ENCODE measurements around the gene LAD1.

Gene LAD1

DNA sequence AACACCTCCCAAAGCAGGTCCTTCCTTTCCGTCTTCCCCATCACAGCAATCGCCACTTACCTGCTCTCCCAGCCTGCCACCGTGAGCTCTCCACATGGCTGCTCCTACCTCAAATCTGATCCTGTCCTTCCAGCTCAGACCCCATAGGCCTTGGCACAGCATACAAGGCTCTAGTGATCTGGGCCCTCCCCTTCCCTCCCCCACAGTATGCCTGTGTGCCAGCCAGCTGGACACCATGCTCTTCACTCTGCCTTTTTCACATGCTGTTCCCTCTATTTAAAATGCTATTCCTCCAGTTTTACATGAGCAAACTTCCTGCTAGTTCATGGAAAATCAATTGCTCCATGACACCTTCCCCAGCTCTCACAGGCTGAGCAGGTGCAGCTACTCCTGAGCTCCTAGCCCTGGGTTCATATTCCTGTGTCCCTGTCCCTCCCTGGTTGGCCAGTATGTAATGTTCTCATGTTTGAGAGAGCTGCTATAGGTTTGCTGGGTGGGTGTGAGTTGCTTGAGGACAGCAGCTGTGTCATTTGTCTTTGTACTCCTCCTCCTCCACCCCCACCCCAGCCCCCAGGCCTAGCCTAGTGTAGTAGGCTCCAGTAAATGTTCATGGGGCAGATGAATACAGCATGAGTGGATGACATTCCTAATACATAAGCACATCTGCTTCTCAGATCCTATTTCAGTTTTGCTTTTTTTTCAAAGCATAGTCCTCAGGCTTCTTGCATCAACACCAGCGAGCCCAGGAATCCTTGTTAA is 15.3 kb downstream of the LAD1 start:
- TF ChIP-seq Cebpa-rat (IDR thresholded peaks at IDR 0.05) = no peak
- no peak overlapping the region for H3K4me2 ChIP-seq
- no peaks in the 10 kb centered on the region for H3K9me3 ChIP-seq
- no peak overlapping the region for H3K9ac ChIP-seq
- no peaks in the 10 kb centered on the region for H3K27me3 ChIP-seq
- 0 out of 2 replicates have a peak, but pooled peaks cover 5% of the 10 kb centered on the region for H3K4me1 ChIP-seq
- no peaks in the 10 kb centered on the region for H4K20me1 ChIP-seq
- H3K36me3 ChIP-seq = no peaks in the 10 kb centered on the region
- no peak overlapping the region for H3K27ac ChIP-seq
- H3K4me3 ChIP-seq = no peak overlapping the region

DNA sequence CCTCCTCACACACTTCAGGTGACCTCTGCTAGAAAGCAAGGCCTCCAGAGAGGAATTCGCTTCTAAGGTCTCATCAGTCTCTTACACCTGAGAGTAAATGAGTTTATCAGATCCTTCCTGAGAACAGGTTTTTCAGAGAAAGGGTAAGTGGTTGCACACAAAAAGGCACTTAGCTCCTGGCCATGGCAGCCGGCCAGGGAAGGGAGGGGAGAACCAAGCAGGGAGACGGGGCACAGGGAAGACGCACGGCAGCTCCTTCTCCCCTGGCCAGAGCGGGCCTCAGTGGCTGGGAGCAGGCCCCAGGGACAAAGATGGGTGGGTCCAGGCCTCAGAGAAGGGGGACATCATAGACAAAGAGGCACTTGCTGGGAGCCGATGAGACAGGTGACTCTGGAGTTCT is 18.0 kb downstream of the LAD1 start:
- Histone ChIP-seq H3K4me2 (no peak overlapping the region), H3K27me3 (no peaks in the 10 kb centered on the region), H4K20me1 (no peaks in the 10 kb centered on the region), H3K27ac (no peak overlapping the region), H3K36me3 (no peaks in the 10 kb centered on the region), H3K4me1 (0 out of 2 replicates have a peak, but pooled peaks cover 5% of the 10 kb centered on the region), H3K9ac (no peak overlapping the region), H3K4me3 (no peak overlapping the region), H3K9me3 (no peaks in the 10 kb centered on the region)
- no peak for TF ChIP-seq Cebpa-rat (IDR thresholded peaks at IDR 0.05)

DNA sequence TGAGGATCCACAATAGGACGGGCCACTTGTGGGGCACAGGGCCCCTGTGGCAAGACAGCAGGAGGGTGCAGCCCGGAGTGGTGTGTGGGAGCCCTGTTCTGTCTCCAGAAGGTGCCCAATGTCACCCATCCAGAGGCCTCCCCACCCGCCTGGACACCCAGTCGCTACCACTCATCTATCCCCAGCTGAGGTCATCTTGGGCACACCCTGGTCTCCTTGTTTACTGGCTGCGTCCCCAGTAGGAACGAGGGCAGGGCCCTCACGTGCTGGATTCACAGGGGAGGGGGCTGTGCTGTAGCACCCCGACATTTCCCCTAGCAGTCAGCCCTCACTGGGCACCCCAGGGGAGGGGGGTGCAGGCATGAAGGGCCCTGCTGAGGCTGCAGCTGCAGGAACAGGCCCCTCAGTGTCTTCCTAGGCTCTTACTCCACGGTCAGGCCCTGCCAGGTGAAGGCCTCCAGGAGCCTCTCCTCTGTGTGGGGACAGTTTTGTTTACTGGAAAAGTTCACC is 19.3 kb downstream of the LAD1 start:
- Histone ChIP-seq H3K36me3 (no peaks in the 10 kb centered on the region), H3K9me3 (no peaks in the 10 kb centered on the region), H4K20me1 (no peaks in the 10 kb centered on the region), H3K4me1 (peaks cover 9% of the 10 kb centered on the region), H3K9ac (no peak overlapping the region), H3K27ac (no peak overlapping the region), H3K4me2 (no peak overlapping the region), H3K4me3 (no peak overlapping the region), H3K27me3 (no peaks in the 10 kb centered on the region)
- no peak for TF ChIP-seq Cebpa-rat (IDR thresholded peaks at IDR 0.05)

DNA sequence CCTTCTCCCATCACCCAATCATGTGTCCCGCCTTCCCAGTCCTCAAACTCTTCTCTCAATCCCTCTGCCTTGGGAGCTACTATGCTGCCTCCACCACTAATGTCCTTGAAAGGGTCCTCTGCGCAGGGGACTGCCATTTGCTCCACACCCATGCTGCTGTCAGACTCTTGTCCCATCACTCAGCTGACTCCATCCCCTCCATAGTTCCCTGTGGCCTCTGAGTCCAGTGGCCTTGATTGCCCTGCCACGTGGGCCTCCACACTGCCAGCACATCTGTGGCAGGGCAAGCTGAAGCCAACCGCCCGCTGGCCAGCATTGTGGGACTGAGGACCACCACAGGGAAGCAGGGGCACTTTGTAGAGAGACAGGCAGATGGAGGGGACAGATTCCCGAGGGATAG is 20.3 kb downstream of the LAD1 start:
- no peaks in the 10 kb centered on the region for H4K20me1 ChIP-seq
- no peak overlapping the region for H3K4me3 ChIP-seq
- H3K27me3 ChIP-seq = no peaks in the 10 kb centered on the region
- H3K36me3 ChIP-seq = no peaks in the 10 kb centered on the region
- no peak for TF ChIP-seq Cebpa-rat (IDR thresholded peaks at IDR 0.05)
- H3K27ac ChIP-seq = no peak overlapping the region
- H3K4me1 ChIP-seq = peaks cover 9% of the 10 kb centered on the region
- no peak overlapping the region for H3K9ac ChIP-seq
- no peak overlapping the region for H3K4me2 ChIP-seq
- no peaks in the 10 kb centered on the region for H3K9me3 ChIP-seq

DNA sequence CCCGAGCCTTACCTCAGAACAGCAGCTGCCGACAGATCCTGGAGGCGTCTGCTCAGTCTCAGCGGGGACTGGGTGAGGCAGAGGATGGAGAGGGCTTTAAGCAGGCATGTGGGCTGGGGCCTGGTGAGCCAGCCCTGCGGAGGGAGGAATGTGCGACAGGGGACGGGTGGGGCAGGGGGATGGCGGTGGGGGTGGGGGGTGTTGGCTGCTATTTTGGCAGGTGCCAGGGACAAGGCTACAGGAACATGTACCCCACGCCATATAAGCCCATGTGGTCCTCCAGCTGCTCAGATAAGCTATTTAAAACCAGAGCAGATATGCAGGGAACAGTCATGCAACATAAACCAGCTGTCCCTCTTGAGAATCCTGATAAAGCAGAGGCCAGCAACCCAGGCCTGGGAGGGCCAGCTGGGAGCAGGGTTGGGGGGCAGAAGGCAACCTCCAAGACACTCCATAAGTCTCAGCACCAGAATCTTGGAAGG is 21.5 kb downstream of the LAD1 start, which contains the start of gene TNNT2:
Gene TNNT2, minus strand, starts transcription at position 70 of the 482 bp plus-strand sequence. CDS start 4,426 bp downstream, outside the sequence.
- no peak within 1 kb of the TSS for H3K27ac ChIP-seq
- H3K36me3 ChIP-seq = no peaks in the 10 kb centered on the region
- H3K4me1 ChIP-seq = peaks cover 9% of the 10 kb centered on the region

DNA sequence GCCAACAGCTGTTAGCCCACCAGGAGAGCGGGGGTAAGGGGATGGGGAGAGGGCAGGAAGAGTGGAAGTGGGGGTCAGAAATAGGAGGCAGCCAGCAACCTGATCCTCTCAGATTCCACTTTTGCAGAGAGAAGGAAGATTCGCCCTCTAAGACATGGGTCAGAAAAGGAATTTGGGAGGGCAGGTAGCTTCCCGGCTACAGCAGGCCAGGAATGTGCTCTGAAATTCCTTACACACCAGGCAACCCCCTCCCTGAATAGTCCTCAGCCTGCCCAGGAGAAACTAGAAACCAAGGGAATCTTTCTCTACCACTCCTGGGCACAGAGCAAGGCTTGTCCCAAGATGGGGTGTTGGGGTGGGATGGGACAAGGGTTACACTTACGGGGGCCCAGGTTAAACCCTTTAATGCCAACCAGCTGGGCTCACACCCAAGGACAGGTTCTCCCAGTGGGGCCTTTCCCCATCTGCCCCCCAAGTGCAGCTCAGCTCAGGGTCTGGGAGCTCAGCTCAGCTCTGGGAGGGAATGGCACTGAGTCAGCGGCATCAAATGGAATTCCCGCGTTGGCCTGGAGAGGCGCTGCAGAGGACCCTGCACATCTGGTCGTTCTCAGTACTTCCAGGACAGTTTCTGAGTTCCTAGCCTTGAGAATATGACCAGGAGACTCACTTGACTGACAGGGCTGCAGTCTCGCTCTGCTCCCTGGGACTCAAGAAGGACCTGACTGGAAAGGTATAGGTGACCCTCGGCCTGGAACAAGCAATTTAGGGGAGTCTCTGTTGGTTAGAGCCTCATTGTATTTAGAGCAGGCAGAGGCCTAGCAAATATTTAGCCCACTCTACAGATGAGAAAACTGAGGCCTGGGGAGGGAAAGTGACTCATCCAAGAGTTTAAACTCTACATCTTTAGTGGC is 22.4 kb downstream of the LAD1 start:
- H3K4me1 ChIP-seq = peaks cover 17% of the 10 kb centered on the region
- no peak overlapping the region for H3K4me3 ChIP-seq
- no peaks in the 10 kb centered on the region for H4K20me1 ChIP-seq
- no peak overlapping the region for H3K4me2 ChIP-seq
- TF ChIP-seq Cebpa-rat (IDR thresholded peaks at IDR 0.05) = no peak
- no peaks in the 10 kb centered on the region for H3K36me3 ChIP-seq
- no peaks in the 10 kb centered on the region for H3K9me3 ChIP-seq
- no peaks in the 10 kb centered on the region for H3K27me3 ChIP-seq
- H3K9ac ChIP-seq = no peak overlapping the region
- no peak overlapping the region for H3K27ac ChIP-seq

More for the DNA sequence above, 21.5 kb downstream of the LAD1 start, which contains the start of gene TNNT2:
- Histone ChIP-seq H3K4me2 (no peak within 1 kb of the TSS), H3K9ac (no peak within 1 kb of the TSS), H4K20me1 (no peaks in the 10 kb centered on the region), H3K9me3 (no peaks in the 10 kb centered on the region), H3K27me3 (no peaks in the 10 kb centered on the region), H3K4me3 (no peak within 1 kb of the TSS)
- TF ChIP-seq Cebpa-rat (IDR thresholded peaks at IDR 0.05) = no peak

DNA sequence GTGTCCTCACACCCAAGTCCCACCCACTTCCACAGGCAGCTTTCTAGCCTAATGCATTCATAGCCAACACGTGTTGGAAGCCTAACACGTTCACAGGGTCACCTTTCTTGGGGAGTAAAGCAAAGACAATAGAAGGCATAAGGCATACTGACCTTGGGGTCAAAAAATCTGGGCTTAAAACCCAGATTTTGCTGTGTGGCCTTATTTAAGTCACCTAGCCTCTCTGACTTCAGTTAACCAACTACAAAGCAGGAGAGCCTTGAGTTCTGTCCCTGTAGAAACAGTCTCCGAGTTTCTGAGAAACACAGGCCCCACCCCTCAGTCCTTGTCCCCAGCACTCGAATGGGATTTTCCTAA is 23.0 kb downstream of the LAD1 start:
- Histone ChIP-seq H3K36me3 (no peaks in the 10 kb centered on the region), H3K27ac (no peak overlapping the region), H3K4me1 (peaks cover 23% of the 10 kb centered on the region), H3K27me3 (no peaks in the 10 kb centered on the region), H4K20me1 (no peaks in the 10 kb centered on the region), H3K9ac (no peak overlapping the region), H3K9me3 (no peaks in the 10 kb centered on the region), H3K4me2 (no peak overlapping the region), H3K4me3 (no peak overlapping the region)
- no peak for TF ChIP-seq Cebpa-rat (IDR thresholded peaks at IDR 0.05)

DNA sequence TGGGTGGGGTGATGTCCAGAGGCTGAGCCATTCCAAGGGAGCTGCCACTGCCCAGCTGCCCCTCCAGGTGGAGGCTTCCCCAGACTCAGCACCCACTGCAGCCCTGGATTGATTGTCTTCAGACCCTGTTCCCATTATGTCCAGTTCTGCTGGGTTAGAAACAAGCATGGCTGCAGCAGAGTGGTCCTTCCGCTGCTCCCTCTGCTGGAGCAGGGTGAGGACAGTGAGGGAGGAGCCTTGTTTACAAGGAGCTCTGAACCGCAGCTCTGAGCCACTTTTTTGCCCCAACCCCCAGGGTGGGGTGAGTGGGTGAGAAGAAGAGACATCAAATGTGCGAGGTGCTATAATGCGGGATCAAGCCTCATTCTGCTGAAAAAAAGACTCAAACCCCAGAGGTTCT is 24.0 kb downstream of the LAD1 start:
- no peak overlapping the region for H3K4me3 ChIP-seq
- H3K4me1 ChIP-seq = peaks cover 32% of the 10 kb centered on the region
- H3K27me3 ChIP-seq = no peaks in the 10 kb centered on the region
- no peak for TF ChIP-seq Cebpa-rat (IDR thresholded peaks at IDR 0.05)
- peak overlapping the region; percentile 26; the same call in 1 of the 2 replicates for H3K4me2 ChIP-seq
- no peak overlapping the region for H3K9ac ChIP-seq
- H3K36me3 ChIP-seq = no peaks in the 10 kb centered on the region
- H3K9me3 ChIP-seq = no peaks in the 10 kb centered on the region
- H4K20me1 ChIP-seq = no peaks in the 10 kb centered on the region
- no peak overlapping the region for H3K27ac ChIP-seq

DNA sequence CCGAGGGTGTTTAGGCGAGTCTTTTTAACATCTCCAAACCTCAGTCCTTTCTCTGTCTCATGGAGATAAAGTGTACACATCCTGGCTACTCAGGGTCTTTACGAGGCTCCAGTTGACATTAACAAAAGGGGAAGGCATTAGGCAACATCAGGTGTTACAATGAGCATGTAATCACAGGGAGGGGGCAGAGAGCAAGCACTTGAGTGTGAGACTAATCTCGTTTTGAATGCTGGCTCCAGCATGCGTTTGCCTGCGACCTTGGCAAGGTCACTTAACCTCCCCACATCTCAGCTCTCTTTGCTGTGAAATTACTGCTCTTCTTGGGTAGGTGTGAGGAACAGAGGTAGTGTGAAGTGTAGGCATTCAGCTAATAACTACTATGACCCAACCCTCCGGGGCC is 24.8 kb downstream of the LAD1 start:
- H3K4me2 ChIP-seq = no peak overlapping the region
- no peak overlapping the region for H3K4me3 ChIP-seq
- H4K20me1 ChIP-seq = no peaks in the 10 kb centered on the region
- no peaks in the 10 kb centered on the region for H3K36me3 ChIP-seq
- H3K9ac ChIP-seq = no peak overlapping the region
- no peak for TF ChIP-seq Cebpa-rat (IDR thresholded peaks at IDR 0.05)
- no peak overlapping the region for H3K27ac ChIP-seq
- H3K27me3 ChIP-seq = no peaks in the 10 kb centered on the region
- H3K4me1 ChIP-seq = peaks cover 40% of the 10 kb centered on the region
- H3K9me3 ChIP-seq = no peaks in the 10 kb centered on the region

DNA sequence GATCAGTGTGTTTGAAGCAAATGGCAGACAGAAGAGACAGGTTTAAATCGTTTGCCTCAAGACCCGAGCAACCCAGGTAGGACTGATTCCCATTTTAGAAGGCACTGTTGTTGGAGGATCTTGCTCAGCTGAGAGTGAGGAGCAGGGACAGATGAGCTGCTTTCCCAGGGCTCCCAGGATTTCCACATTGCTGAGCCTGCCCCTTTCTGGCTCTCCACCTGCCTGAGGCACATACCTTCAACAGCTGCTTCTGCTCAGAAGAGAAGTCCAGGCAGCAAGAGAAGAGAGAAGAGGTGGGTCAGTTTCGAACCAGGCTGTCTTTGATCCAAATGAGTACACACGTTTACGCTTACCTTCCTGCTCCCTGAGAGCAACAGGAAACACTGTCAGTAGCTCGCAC is 27.3 kb downstream of the LAD1 start:
- Histone ChIP-seq H3K9me3 (no peaks in the 10 kb centered on the region), H3K4me2 (peak overlapping the region; percentile 95), H3K4me1 (peaks cover 62% of the 10 kb centered on the region), H3K27ac (no peak overlapping the region), H3K36me3 (no peaks in the 10 kb centered on the region), H3K27me3 (no peaks in the 10 kb centered on the region), H4K20me1 (no peaks in the 10 kb centered on the region), H3K4me3 (no peak overlapping the region), H3K9ac (no peak overlapping the region)
- TF ChIP-seq Cebpa-rat (IDR thresholded peaks at IDR 0.05) = no peak

All from BLaER1 (cell line).